DND-41 (cell line): ENCODE measurements around the gene HPCAL1.

Source experiments
- ATAC-seq: fragments of 200-7000 bp; cut with Tn5 transposase; 3 replicates; pipeline ENCODE4 v1.9.1; 2021; ENCODE audit warnings: low read depth; ENCODE audit not compliant: insufficient read depth
- DNase-seq: peaks from one replicate; pipeline ENCODE4 v3.0.0-alpha.2; 2020
- H2AFZ ChIP-seq: 2 replicates; pipeline ENCODE4 v1.6.0; 2012; ENCODE audit warnings: low read depth, low read length
- H3K27ac ChIP-seq: 2 replicates; pipeline ENCODE4 v1.5.1; 2012; ENCODE audit warnings: low read length, inconsistent platforms
- H3K27me3 ChIP-seq: fragments of 200-600 bp; sonication (generic); 2 replicates; pipeline ENCODE4 v1.6.0; 2012; ENCODE audit warnings: low read length, mild to moderate bottlenecking, inconsistent platforms; ENCODE audit not compliant: insufficient read depth, poor library complexity
- H3K36me3 ChIP-seq: 2 replicates; pipeline ENCODE4 v1.5.1; 2012; ENCODE audit warnings: low read length, inconsistent platforms; ENCODE audit not compliant: insufficient read depth
- H3K4me1 ChIP-seq: 2 replicates; pipeline ENCODE4 v1.5.1; 2012; ENCODE audit warnings: mild to moderate bottlenecking, low read length; ENCODE audit not compliant: insufficient read depth
- H3K4me2 ChIP-seq: 2 replicates; pipeline ENCODE4 v1.6.0; 2012; ENCODE audit warnings: mild to moderate bottlenecking, moderate library complexity, low read length, inconsistent platforms; ENCODE audit not compliant: insufficient read depth
- H3K4me3 ChIP-seq, 2 experiments: fragments of 200-600 bp in 1 of 2; shearing (Covaris generic) in 1 of 2; 2 replicates each; pipeline ENCODE4 v1.5.1; 2012 to 2016; ENCODE audit warnings: inconsistent platforms in 2 of 2, low read length in 2 of 2, mild to moderate bottlenecking in 2 of 2, low read depth in 1 of 2, moderate library complexity in 1 of 2
- H3K79me2 ChIP-seq: 2 replicates; pipeline ENCODE4 v1.6.0; 2012; ENCODE audit warnings: low read length, inconsistent platforms; ENCODE audit not compliant: insufficient read depth
- H3K9ac ChIP-seq: 2 replicates; pipeline ENCODE4 v1.6.0; 2012; ENCODE audit warnings: low read depth, mild to moderate bottlenecking, inconsistent platforms, low read length, moderate library complexity
- H3K9me3 ChIP-seq: 2 replicates; pipeline ENCODE4 v1.5.1; 2012; ENCODE audit warnings: low read length, moderate library complexity, mild to moderate bottlenecking, inconsistent platforms; ENCODE audit not compliant: insufficient read depth, severe bottlenecking
- H4K20me1 ChIP-seq: 2 replicates; pipeline ENCODE4 v1.6.0; 2012; ENCODE audit warnings: low read length; ENCODE audit not compliant: insufficient read depth
- EZH2 ChIP-seq: IDR thresholded peaks from 3 replicates; pipeline ENCODE4 v1.6.1; 2012; ENCODE audit warnings: borderline replicate concordance, low read depth, mild to moderate bottlenecking, moderate library complexity, low read length, inconsistent platforms; ENCODE audit not compliant: severe bottlenecking
- TF ChIP-seq, protein P1 (sequence below): IDR thresholded peaks from 2 replicates; pipeline ENCODE4 v1.5.1; 2012; ENCODE audit warnings: borderline replicate concordance, low read length, moderate library complexity, mild to moderate bottlenecking; ENCODE audit not compliant: poor library complexity, severe bottlenecking; ENCODE audit errors: extremely low read depth

The HPCAL1 gene

DNA sequence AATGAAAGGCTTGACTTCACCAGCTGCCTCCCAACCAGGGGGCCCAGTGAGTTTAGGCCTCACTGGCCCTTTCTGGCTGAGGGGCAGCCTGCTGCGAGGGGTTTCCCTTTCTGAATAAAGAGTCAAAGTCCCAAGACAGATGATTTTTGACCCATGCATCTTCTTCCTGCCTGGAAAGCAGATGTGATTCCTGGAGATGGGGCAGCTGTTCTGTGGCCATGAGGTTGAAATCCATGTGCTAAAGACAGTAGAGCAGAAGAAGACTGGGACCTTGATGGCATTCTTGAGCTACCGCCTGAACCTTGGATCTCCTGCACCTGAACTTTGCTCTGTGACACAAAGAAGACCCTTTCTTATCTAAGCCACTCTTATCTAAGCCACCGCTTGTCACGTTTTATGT is 19.8 kb downstream of the HPCAL1 start:
- TF ChIP-seq, protein P1, sequence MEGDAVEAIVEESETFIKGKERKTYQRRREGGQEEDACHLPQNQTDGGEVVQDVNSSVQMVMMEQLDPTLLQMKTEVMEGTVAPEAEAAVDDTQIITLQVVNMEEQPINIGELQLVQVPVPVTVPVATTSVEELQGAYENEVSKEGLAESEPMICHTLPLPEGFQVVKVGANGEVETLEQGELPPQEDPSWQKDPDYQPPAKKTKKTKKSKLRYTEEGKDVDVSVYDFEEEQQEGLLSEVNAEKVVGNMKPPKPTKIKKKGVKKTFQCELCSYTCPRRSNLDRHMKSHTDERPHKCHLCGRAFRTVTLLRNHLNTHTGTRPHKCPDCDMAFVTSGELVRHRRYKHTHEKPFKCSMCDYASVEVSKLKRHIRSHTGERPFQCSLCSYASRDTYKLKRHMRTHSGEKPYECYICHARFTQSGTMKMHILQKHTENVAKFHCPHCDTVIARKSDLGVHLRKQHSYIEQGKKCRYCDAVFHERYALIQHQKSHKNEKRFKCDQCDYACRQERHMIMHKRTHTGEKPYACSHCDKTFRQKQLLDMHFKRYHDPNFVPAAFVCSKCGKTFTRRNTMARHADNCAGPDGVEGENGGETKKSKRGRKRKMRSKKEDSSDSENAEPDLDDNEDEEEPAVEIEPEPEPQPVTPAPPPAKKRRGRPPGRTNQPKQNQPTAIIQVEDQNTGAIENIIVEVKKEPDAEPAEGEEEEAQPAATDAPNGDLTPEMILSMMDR = no peak
- TF ChIP-seq EZH2 = no peak
- H3K9ac ChIP-seq = no peak overlapping the region
- no peaks in the 10 kb centered on the region for H3K9me3 ChIP-seq
- H3K27ac ChIP-seq = no peak overlapping the region
- H3K4me2 ChIP-seq = no peak overlapping the region
- no peaks in the 10 kb centered on the region for H3K27me3 ChIP-seq
- H3K36me3 ChIP-seq = no peaks in the 10 kb centered on the region
- H4K20me1 ChIP-seq = peaks cover 28% of the 10 kb centered on the region
- no peaks in the 10 kb centered on the region for H3K4me1 ChIP-seq
- no peak for ATAC-seq
- H3K4me3 ChIP-seq = no peak overlapping the region
- no peak overlapping the region for H2AFZ ChIP-seq
- DNase-seq = no peak
- no peaks in the 10 kb centered on the region for H3K79me2 ChIP-seq

DNA sequence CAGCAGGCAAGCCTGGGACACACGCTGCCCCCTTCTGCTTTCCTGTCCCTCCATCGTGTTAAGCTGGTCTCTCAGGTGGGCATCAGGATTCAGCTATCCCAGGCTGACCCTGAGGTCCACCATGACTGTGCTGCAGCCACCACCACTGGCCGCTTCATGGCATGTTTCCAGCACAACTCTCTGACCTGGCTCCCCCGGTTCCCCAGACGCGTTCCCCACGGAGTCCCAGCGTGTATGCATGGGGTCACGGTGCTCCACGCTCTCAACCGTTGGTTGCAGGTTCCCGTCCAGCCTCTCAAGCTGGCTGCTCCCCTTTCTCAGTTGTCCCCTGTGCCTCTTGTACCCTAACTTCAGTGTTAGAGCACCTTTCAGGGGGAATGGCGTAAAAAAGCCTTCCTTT is 20.3 kb downstream of the HPCAL1 start:
- H3K36me3 ChIP-seq = no peaks in the 10 kb centered on the region
- H3K27ac ChIP-seq = no peak overlapping the region
- ATAC-seq (no peak), DNase-seq (no peak)
- no peaks in the 10 kb centered on the region for H3K4me1 ChIP-seq
- peaks cover 33% of the 10 kb centered on the region for H4K20me1 ChIP-seq
- H3K9me3 ChIP-seq = no peaks in the 10 kb centered on the region
- H3K4me2 ChIP-seq = no peak overlapping the region
- TF ChIP-seq, protein P1 = no peak
- TF ChIP-seq EZH2 = no peak
- no peak overlapping the region for H2AFZ ChIP-seq
- no peaks in the 10 kb centered on the region for H3K79me2 ChIP-seq
- H3K4me3 ChIP-seq = no peak overlapping the region
- H3K9ac ChIP-seq = no peak overlapping the region
- no peaks in the 10 kb centered on the region for H3K27me3 ChIP-seq

DNA sequence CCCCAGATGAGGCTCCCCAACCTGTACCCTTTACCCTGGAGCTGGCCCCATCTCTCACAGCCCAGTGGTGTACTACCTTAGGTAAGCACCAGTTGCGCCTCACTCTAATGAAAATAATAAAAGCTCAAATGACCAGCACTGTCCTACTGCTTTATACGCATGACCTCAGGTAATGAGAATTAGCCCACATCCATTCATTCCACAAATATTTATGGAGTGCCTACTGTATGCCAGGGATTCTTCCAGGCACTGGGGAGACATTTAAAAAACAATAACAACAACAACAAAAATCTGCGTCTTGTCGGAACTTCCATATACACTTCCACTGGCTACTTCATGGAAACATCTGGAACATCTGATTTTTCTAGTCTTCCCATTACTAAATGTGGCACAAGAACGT is 20.8 kb downstream of the HPCAL1 start:
- H3K4me3 ChIP-seq = no peak overlapping the region
- DNase-seq (no peak), ATAC-seq (no peak)
- H3K4me2 ChIP-seq = no peak overlapping the region
- H3K27me3 ChIP-seq = no peaks in the 10 kb centered on the region
- no peaks in the 10 kb centered on the region for H3K4me1 ChIP-seq
- no peak overlapping the region for H3K9ac ChIP-seq
- no peak overlapping the region for H3K27ac ChIP-seq
- peaks cover 38% of the 10 kb centered on the region for H4K20me1 ChIP-seq
- no peak overlapping the region for H2AFZ ChIP-seq
- H3K36me3 ChIP-seq = no peaks in the 10 kb centered on the region
- no peaks in the 10 kb centered on the region for H3K79me2 ChIP-seq
- no peaks in the 10 kb centered on the region for H3K9me3 ChIP-seq
- TF ChIP-seq EZH2 = no peak
- TF ChIP-seq, protein P1 = no peak
